Left lung (tissue), 10 donors: ENCODE measurements around the gene PCP2. TPM values are rescaled to one million over a fixed set of nuclear protein-coding genes. Genes with fewer than 3 reads are reported as not detected.

Experiments used
- ATAC-seq: fragments of 200-7000 bp; cut with Tn5 transposase; one replicate; pipeline ENCODE4 v1.9.1; 2020; ENCODE audit warnings: moderate library complexity
- DNase-seq, 4 donors: peaks; one replicate each; pipeline ENCODE4 v3.0.0-alpha.2; 2013 to 2020
- H3K27ac ChIP-seq, 2 donors: fragments of 200-600 bp; sonication (generic) in 1 of 2; one replicate each; pipeline versions ENCODE4 v1.5.0 to v1.8.0; 2020 to 2021
- H3K27me3 ChIP-seq, 2 donors: fragments of 200-600 bp; sonication (generic) in 1 of 2; one replicate each; pipeline versions ENCODE4 v1.5.0 to v1.8.0; 2020 to 2021
- H3K36me3 ChIP-seq, 2 donors: fragments of 200-600 bp; sonication (generic) in 1 of 2; one replicate each; pipeline versions ENCODE4 v1.5.0 to v1.8.0; 2020 to 2021
- H3K4me1 ChIP-seq, 2 donors: fragments of 200-600 bp; one replicate each; pipeline ENCODE4 v1.8.0; 2021
- H3K4me3 ChIP-seq, 2 donors: fragments of 200-600 bp; sonication (generic) in 1 of 2; one replicate each; pipeline versions ENCODE4 v1.5.0 to v1.8.0; 2020 to 2021; ENCODE audit warnings: mild to moderate bottlenecking in 1 of 2
- H3K9me3 ChIP-seq, 2 donors: fragments of 200-600 bp; sonication (generic) in 1 of 2; one replicate each; pipeline versions ENCODE4 v1.5.0 to v1.8.0; 2020 to 2021
- CTCF ChIP-seq, 2 donors: fragments of 200-600 bp; sonication (generic) in 1 of 2; IDR thresholded peaks; one replicate each; pipeline versions ENCODE4 v1.5.0 to v1.8.0; 2021; ENCODE audit warnings: antibody characterized with exemption in 2 of 2
- intact Hi-C, 2 donors: fragments of 100-400 bp; cut with DNase I; formaldehyde crosslinking; loops; one replicate each; pipeline versions ENCODE4 v1.11.2 to v1.14.2; 2022
- polyA plus RNA-seq, 6 donors: library from polyadenylated mRNA; unstranded; fragments of 120-200 nt; gene quantifications; one replicate each; pipeline ENCODE4 v1.2.1, GENCODE V29; 2013; ENCODE audit not compliant: insufficient read length in 6 of 6
- total RNA-seq, 2 donors: library from RNA; stranded (reverse); fragmentation: NEBNext Ultra II Directional; extraction: Animal tissue kit (Norgen Biotek cat#: 25700); gene quantifications; one replicate each; pipeline ENCODE4 v1.2.1, GENCODE V29; 2021
- donor health status: DM: no; HTN: yes; CAD: no.
- donor health status: DM: no; HTN: no; CAD: no.

Gene PCP2
- total and polyA plus RNA-seq, 8 donors: 0.57 to 1.8 (median 1.5) TPM

GRCh38 chr19:7602240-7602934 is 31.1 kb downstream of the PCP2 start:
- Histone ChIP-seq H3K36me3 (no peaks in the 10 kb centered on the region), H3K4me1 (no peaks in the 10 kb centered on the region), H3K4me3 (no peak overlapping the region), H3K9me3 (no peaks in the 10 kb centered on the region), H3K27ac (peak overlapping the region in 1 of 2 donors; percentile 7), H3K27me3 (peaks cover under 1 to 52% of the 10 kb centered on the region in 2 donors)
- peak in 2 of 4 donors; percentile 16 to 56 for DNase-seq
- ATAC-seq: peak; percentile 72
- TF ChIP-seq CTCF (IDR thresholded peaks at IDR 0.05): no peak
- intact Hi-C loops: no loop called here

- Histone ChIP-seq H3K9me3 (no peaks in the 10 kb centered on the region), H3K27me3 (peaks cover 13 to 68% of the 10 kb centered on the region in 2 donors), H3K27ac (no peak overlapping the region), H3K36me3 (no peaks in the 10 kb centered on the region), H3K4me1 (peaks cover 0 to 9% of the 10 kb centered on the region in 2 donors), H3K4me3 (no peak overlapping the region)
- no peak for TF ChIP-seq CTCF (IDR thresholded peaks at IDR 0.05)
- ATAC-seq (no peak), DNase-seq (no peak)
- intact Hi-C loops: no loop called here
These were observed 32.8 kb downstream of the PCP2 start for GRCh38 chr19:7600721-7601120.

GRCh38 chr19:7598180-7598579 is 35.3 kb downstream of the PCP2 start:
- intact Hi-C loops: no loop called here
- Histone ChIP-seq H3K27ac (no peak overlapping the region), H3K4me3 (no peak overlapping the region)

GRCh38 chr19:7597689-7598088 is 35.8 kb downstream of the PCP2 start:
- peak; percentile 27 for ATAC-seq
- no peak for TF ChIP-seq CTCF (IDR thresholded peaks at IDR 0.05)
- intact Hi-C loops: no loop called here
- no peak overlapping the region for H3K27ac ChIP-seq
- no peaks in the 10 kb centered on the region for H3K36me3 ChIP-seq
- no peaks in the 10 kb centered on the region for H3K9me3 ChIP-seq
- no peak overlapping the region for H3K4me3 ChIP-seq
- H3K4me1 ChIP-seq: peaks cover 0 to 9% of the 10 kb centered on the region in 2 donors
- peaks cover 20 to 77% of the 10 kb centered on the region in 2 donors for H3K27me3 ChIP-seq
- DNase-seq: no peak

More at GRCh38 chr19:7598180-7598579, 35.3 kb downstream of the PCP2 start:
- Histone ChIP-seq H3K27me3 (peaks cover 20 to 76% of the 10 kb centered on the region in 2 donors), H3K36me3 (no peaks in the 10 kb centered on the region), H3K4me1 (peaks cover 0 to 9% of the 10 kb centered on the region in 2 donors), H3K9me3 (no peaks in the 10 kb centered on the region)
- no peak for ATAC-seq
- DNase-seq: no peak
- no peak for TF ChIP-seq CTCF (IDR thresholded peaks at IDR 0.05)

GRCh38 chr19:7596211-7596937 is 37.1 kb downstream of the PCP2 start:
- peaks cover 0 to 9% of the 10 kb centered on the region in 2 donors for H3K4me1 ChIP-seq

More at GRCh38 chr19:7596211-7596937, 37.1 kb downstream of the PCP2 start:
- Histone ChIP-seq H3K36me3 (no peaks in the 10 kb centered on the region), H3K27me3 (peaks cover 20 to 70% of the 10 kb centered on the region in 2 donors), H3K27ac (no peak overlapping the region), H3K9me3 (no peaks in the 10 kb centered on the region), H3K4me3 (peak overlapping the region; percentile 29 to 41)
- no peak for TF ChIP-seq CTCF (IDR thresholded peaks at IDR 0.05)
- ATAC-seq (peak; percentile 10), DNase-seq (no peak)
- intact Hi-C loops: no loop called here
